Smooth muscle cell (in vitro differentiated cells): ENCODE data around the gene TAS2R19. TPM values are rescaled to one million over a fixed set of nuclear protein-coding genes. Genes with fewer than 3 reads are reported as not detected.

ENCODE experiments used
- DNase-seq: peaks from one replicate; lab custom pipeline; 2025; ENCODE audit not compliant: unreplicated experiment; lab: John Stamatoyannopoulos, UW
- H2AFZ ChIP-seq: fragments of 200-600 bp; sonication (generic); 2 replicates; pipeline ENCODE4 v1.6.0; 2016; ENCODE audit warnings: antibody characterized with exemption, low read depth, mild to moderate bottlenecking
- H3F3A ChIP-seq: fragments of 200-600 bp; sonication (generic); 2 replicates; pipeline ENCODE4 v1.6.0; 2017; ENCODE audit warnings: antibody characterized with exemption, low read depth
- H3K27ac ChIP-seq: fragments of 200-600 bp; sonication (generic); 2 replicates; pipeline ENCODE4 v1.5.1; 2016; ENCODE audit warnings: low read depth, mild to moderate bottlenecking
- H3K27me3 ChIP-seq: fragments of 200-600 bp; sonication (generic); 2 replicates; pipeline ENCODE4 v1.6.1; 2016; ENCODE audit warnings: low read depth, mild to moderate bottlenecking
- H3K36me3 ChIP-seq: fragments of 200-600 bp; sonication (generic); 2 replicates; pipeline ENCODE4 v1.5.1; 2016; ENCODE audit warnings: low read depth
- H3K4me1 ChIP-seq: fragments of 200-600 bp; sonication (generic); 2 replicates; pipeline ENCODE4 v1.5.1; 2016; ENCODE audit warnings: low read depth
- H3K4me2 ChIP-seq: fragments of 200-600 bp; sonication (generic); 2 replicates; pipeline ENCODE4 v1.6.0; 2016; ENCODE audit warnings: mild to moderate bottlenecking
- H3K4me3 ChIP-seq: fragments of 200-600 bp; sonication (generic); 2 replicates; pipeline ENCODE4 v1.5.1; 2016; ENCODE audit warnings: mild to moderate bottlenecking
- H3K79me2 ChIP-seq: fragments of 200-600 bp; sonication (generic); 2 replicates; pipeline ENCODE4 v1.6.0; 2016; ENCODE audit warnings: low read depth, mild to moderate bottlenecking
- H3K9ac ChIP-seq: fragments of 200-600 bp; sonication (generic); 2 replicates; pipeline ENCODE4 v1.6.0; 2016; ENCODE audit warnings: low read depth
- H3K9me3 ChIP-seq: fragments of 200-600 bp; sonication (generic); replicated peaks from 2 replicates; pipeline ENCODE4 v1.5.1; 2016; ENCODE audit warnings: low read depth
- H4K20me1 ChIP-seq: fragments of 200-600 bp; sonication (generic); 2 replicates; pipeline ENCODE4 v1.6.0; 2016; ENCODE audit warnings: low read depth
- CTCF ChIP-seq: fragments of 200-600 bp; sonication (generic); IDR thresholded peaks from 2 replicates; pipeline ENCODE4 v1.5.1; 2017; ENCODE audit warnings: borderline replicate concordance, mild to moderate bottlenecking, antibody characterized with exemption; ENCODE audit not compliant: insufficient read depth, poor library complexity, severe bottlenecking
- WGBS: methylation state at CpG from one replicate; pipeline ENCODE4 v1.1.7; 2016; ENCODE audit warnings: low lambda C conversion rate; 5-methylcytosine and 5-hydroxymethylcytosine counted together
- polyA plus RNA-seq: library from polyadenylated mRNA; unstranded; fragments of >200 nt; fragmentation: Nextera tagmentation; extraction: Ambion mirVana; gene quantifications from 2 replicates; pipeline ENCODE4 v1.2.1, GENCODE V29; 2016
- total RNA-seq: library from RNA; depleted of rRNA; stranded (reverse); fragments of >200 nt; gene quantifications from 2 replicates; pipeline ENCODE4 v1.2.3, GENCODE V29; 2014

TAS2R19 gene
- total and polyA plus RNA-seq, 2 experiments from 2014 or later: 0.26 to 3.8 TPM

GRCh38 chr12:11007608-11008007, 14.8 kb downstream of the TAS2R19 start:
- no peak overlapping the region for H3K27ac ChIP-seq

GRCh38 chr12:10998204-10998603, 24.2 kb downstream of the TAS2R19 start, which contains the start of gene TAS2R20:
Gene TAS2R20 (minus strand): TSS chr12:10998304. CDS start chr12:10997875, 429 bp downstream.
- Histone ChIP-seq H3K9ac (no peak within 1 kb of the TSS), H3K79me2 (no peaks in the 10 kb centered on the region), H3K9me3 (no peaks in the 10 kb centered on the region), H3K27ac (no peak within 1 kb of the TSS), H3K4me3 (no peak within 1 kb of the TSS), H3K4me1 (no peaks in the 10 kb centered on the region), H3F3A (no peaks in the 10 kb centered on the region), H2AFZ (no peak within 1 kb of the TSS), H3K36me3 (peaks cover 3% of the 10 kb centered on the region), H3K4me2 (no peak within 1 kb of the TSS), H4K20me1 (peaks cover 4% of the 10 kb centered on the region), H3K27me3 (no peaks in the 10 kb centered on the region)
- no peak for TF ChIP-seq CTCF
- DNase-seq: no peak

More at GRCh38 chr12:11007608-11008007, 14.8 kb downstream of the TAS2R19 start:
- Histone ChIP-seq H3K4me2 (no peak overlapping the region), H3F3A (no peaks in the 10 kb centered on the region), H3K27me3 (no peaks in the 10 kb centered on the region), H4K20me1 (no peaks in the 10 kb centered on the region), H3K9ac (no peak overlapping the region), H3K9me3 (no peaks in the 10 kb centered on the region), H2AFZ (no peak overlapping the region), H3K36me3 (no peaks in the 10 kb centered on the region), H3K79me2 (no peaks in the 10 kb centered on the region), H3K4me1 (no peaks in the 10 kb centered on the region), H3K4me3 (no peak overlapping the region)
- TF ChIP-seq CTCF: no peak
- 100% methylated on average over 1 of the region's 1 CpG for WGBS
- no peak for DNase-seq

GRCh38 chr12:10994307-10994706, 28.1 kb downstream of the TAS2R19 start:
- no peak overlapping the region for H3K4me2 ChIP-seq
- peaks cover 9% of the 10 kb centered on the region for H3K36me3 ChIP-seq
- no peak for TF ChIP-seq CTCF
- no peaks in the 10 kb centered on the region for H3F3A ChIP-seq
- no peak overlapping the region for H3K4me3 ChIP-seq
- peaks cover 4% of the 10 kb centered on the region for H3K9me3 ChIP-seq
- peaks cover 4% of the 10 kb centered on the region for H4K20me1 ChIP-seq
- 98% methylated on average over 3 of the region's 3 CpGs for WGBS
- no peaks in the 10 kb centered on the region for H3K79me2 ChIP-seq
- no peaks in the 10 kb centered on the region for H3K4me1 ChIP-seq
- no peak overlapping the region for H3K27ac ChIP-seq
- no peaks in the 10 kb centered on the region for H3K27me3 ChIP-seq
- H3K9ac ChIP-seq: no peak overlapping the region
- no peak for DNase-seq
- no peak overlapping the region for H2AFZ ChIP-seq

- 98% methylated on average over 2 of the region's 2 CpGs for WGBS
- TF ChIP-seq CTCF: no peak
- H3K79me2 ChIP-seq: no peaks in the 10 kb centered on the region
- no peaks in the 10 kb centered on the region for H3K4me1 ChIP-seq
- H3K27me3 ChIP-seq: no peaks in the 10 kb centered on the region
- no peaks in the 10 kb centered on the region for H3F3A ChIP-seq
- H3K9ac ChIP-seq: no peak overlapping the region
- H4K20me1 ChIP-seq: no peaks in the 10 kb centered on the region
- no peak overlapping the region for H3K4me3 ChIP-seq
- H3K27ac ChIP-seq: no peak overlapping the region
- no peak for DNase-seq
- peaks cover 4% of the 10 kb centered on the region for H3K9me3 ChIP-seq
- H3K36me3 ChIP-seq: peaks cover 7% of the 10 kb centered on the region
- no peak overlapping the region for H2AFZ ChIP-seq
- H3K4me2 ChIP-seq: no peak overlapping the region
These were observed 33.3 kb downstream of the TAS2R19 start for GRCh38 chr12:10989107-10989506.
